Measurements from ENCODE around the gene WDR6. TPM values are rescaled to one million over a fixed set of nuclear protein-coding genes. Genes with fewer than 3 reads are reported as not detected.

Gene WDR6
- polyA plus RNA-seq, 4 donors: 180 to 201 (median 191) TPM

DNA sequence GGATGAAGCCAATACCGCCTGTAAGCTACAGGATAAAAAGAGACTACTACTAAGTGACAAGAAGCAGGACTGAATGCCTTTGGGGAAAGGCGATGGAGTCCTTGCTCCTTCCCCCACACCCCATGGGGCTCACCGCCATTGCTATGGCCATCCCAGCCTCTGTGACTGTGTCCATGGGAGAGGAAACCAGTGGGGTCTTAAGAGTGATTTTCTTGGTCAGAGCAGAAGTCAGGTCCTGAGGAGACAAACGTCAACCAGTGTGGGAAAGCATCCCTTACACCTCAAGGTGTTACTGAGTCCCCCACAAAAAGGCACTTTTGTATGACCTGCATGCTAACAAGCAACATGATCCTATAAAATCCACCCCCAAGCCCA, 21.1 kb downstream of the WDR6 start:
- DNase-seq (ENCODE audit: low read depth in 4 of 4, low spot score in 3 of 4): no peak

DNA sequence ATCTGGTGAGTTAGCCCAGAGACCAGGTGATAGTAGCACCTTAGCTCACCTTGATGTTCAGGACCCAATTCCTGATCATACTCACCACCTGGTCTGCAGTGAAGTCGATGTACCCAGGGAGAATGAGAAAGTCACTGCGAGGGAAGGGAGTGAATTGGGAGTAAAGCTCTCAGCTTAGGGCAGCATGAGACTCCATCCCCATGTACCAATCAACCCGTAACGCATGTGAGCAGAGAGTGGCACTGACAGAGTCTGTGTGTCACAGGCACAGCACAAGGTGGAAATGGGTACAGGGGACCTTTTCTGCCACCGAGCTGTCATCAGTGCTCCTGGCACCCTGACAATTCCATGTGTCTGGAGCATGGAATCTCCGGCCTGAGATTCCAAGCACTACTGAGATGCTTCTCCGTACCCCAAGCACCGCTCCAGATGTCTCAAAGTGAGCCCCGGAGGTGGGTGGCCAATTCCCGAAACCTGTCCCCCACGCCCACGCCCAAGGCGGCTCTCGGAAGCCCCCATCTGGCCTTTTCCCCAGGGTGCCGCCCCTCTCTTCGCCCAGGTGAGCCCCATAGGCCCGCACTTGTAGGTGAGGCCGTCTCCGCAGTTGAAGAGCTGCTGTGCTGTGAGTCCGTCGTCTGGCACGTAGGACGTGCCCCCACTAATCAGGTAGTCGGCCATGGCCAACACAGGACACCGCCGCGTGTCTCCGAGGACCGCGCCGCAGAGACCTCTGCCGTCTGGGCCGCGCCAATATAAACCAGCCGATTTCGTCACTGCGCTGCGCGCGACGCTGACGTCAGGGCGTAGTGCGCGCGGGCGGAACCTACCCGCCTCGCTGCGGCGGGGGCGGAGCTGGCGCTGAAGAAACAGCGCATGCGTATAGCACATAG, 21.7 kb downstream of the WDR6 start, which contains the start of gene IMPDH2:
Gene IMPDH2, minus strand, starts transcription at position 726 of the 890 bp plus-strand sequence. Its CDS starts 48 bp downstream, at position 678.
- DNase-seq (ENCODE audit: low read depth in 4 of 4, low spot score in 3 of 4): peak; percentile 87 to 97 (median 88)

DNA sequence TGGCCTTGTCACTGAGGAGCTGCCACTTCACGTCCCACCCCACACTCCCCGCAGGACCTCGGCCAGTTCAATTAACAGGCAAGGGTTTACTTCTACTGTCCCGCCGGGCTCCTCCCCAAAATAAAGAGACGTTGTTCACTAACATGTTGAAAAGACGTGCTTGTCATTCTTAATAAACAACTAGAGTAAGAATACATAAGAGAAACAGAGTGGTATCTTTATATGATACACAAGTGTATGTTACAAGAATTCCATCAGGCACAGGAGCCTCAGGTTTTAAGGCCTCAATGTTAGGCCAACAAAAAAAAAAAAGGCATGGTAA, 22.3 kb downstream of the WDR6 start:
- DNase-seq (ENCODE audit: low read depth in 4 of 4, low spot score in 3 of 4): no peak

DNA sequence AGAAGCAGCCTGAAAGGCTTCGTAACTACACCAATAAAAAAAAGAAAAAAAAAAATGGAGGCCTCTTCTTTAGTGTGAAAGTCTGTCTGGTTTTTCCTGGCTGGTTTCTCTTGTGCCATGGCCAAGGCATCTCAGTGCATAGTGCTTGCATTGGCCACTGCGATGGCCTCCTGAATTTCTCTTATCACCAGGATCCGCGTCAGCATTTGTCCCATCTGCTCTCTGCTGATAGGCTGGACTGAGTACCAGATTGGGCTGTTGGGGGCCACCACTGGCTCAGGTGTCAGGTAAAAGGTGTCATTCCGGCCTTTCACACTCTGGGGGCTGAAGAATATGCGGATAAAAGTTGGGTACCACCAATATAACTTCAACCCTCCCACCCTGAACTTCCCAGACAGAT, 23.1 kb downstream of the WDR6 start:
- DNase-seq (ENCODE audit: low read depth in 4 of 4, low spot score in 3 of 4): no peak

DNA sequence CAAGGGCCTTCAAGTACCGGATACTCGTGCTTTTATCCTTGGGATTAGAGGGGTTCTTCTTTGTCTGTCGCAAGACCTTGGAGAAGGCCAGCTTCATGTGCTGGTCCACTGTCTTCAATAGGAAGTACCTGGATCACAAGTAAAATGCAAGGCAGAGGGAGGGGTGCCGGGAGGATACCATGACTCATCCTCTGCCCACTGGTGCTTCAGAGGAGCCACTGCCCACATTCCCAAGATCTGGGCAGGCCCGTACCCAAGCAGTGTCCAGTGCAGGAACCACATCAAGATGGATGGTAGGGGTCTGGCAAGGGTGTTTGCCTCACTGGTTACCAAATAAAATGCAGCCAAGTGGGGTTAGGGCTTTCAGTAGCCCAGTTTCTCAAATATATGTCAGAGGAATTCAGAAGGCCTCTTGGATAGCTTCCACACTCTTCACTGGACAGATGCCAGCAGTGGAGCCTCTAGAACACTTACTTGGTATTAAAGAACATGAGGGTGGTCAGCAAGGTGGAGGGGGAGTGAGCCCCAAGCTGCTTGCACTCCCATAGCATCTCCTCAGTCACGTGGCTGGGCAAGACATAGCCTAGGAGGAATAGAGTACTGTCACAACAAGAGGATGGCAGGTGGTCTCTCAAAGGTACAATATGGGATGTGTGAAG, 25.6 kb downstream of the WDR6 start:
- no peak for DNase-seq (ENCODE audit: low read depth in 4 of 4, low spot score in 3 of 4)

DNA sequence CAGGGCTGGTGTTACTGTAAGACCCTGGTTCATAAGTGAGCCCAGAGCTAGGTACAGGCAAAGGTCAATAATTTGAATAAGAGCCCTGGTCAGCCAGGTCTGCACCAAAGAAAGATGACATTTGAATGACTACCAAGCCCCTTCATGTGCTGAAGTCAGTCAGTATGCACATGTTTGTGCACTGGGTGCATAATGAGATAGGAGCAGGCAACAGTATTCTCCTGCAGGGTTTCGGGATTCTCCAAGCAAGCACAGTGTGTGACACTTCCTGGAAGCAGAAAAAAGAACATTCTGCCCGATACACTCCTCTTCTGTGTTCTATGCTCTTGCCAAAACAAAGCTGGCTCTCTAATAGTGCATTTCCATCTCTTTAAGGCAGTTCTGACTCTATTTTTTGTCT, 27.5 kb downstream of the WDR6 start:
- no peak for DNase-seq (ENCODE audit: low read depth in 4 of 4, low spot score in 3 of 4)

DNA sequence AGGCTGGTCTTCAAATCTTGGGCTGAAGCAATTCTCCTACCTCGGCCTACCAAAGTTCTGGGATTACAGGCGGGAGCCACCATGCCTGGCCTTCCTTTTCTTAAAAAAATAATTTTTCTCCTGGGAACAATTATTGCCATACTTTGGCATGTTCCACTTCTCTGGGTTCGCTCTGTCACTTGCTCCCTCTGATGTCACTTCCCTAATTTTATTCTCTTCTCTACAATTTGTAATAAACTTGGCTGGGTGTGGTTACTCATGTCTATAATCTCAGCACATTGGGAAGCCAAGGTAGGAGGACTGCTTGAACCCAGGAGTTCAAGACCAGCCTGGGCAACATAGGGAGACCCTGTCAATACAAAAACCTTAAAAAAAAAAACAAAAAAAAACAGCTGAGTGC, 28.1 kb downstream of the WDR6 start:
- DNase-seq (ENCODE audit: low read depth in 4 of 4, low spot score in 3 of 4): no peak

DNA sequence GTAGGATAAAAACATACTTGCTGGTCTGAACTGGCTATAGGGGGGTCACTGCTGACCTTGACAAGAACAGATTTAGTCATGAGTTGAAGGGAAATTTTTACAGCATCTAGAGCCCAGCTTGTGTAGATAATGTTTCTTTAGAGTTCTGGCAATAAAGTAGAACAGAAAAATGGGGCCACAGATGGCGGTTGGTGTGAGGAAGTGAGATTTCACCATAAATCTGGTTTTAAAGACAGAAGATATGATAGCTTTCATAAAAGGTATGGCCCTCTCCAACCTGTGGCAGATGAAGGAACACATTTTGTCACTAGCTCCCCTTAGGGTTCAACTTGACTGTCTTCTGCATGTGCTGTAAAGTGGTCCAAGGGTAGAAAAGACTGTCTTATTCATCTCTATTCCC, 46.4 kb downstream of the WDR6 start:
- no peak for DNase-seq (ENCODE audit: low read depth in 4 of 4, low spot score in 3 of 4)

DNA sequence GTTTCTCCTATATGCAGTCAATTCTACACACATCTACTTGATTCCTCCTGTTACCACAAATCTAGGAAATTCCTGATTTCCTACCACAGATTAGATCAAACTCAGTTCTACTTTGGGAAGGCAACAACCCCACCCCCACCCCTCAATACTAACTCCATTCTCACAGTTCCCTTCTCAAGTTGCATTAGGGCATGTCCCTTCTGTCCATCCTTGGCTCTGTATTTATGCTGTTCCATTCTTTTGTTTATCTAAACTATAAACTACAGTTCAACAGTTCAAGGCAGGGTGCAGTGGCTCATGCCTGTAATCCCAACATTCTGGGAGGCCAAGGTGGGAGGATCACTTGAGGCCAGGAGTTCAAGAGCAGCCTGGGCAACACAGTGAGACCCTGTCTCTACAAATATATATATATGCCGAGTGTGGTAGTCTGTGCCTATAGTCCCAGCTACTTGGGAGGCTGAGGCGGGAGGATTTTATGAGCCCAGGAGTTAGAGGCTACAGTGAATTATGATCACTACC, 47.2 kb downstream of the WDR6 start:
- no peak for DNase-seq (ENCODE audit: low read depth in 4 of 4, low spot score in 3 of 4)

DNA sequence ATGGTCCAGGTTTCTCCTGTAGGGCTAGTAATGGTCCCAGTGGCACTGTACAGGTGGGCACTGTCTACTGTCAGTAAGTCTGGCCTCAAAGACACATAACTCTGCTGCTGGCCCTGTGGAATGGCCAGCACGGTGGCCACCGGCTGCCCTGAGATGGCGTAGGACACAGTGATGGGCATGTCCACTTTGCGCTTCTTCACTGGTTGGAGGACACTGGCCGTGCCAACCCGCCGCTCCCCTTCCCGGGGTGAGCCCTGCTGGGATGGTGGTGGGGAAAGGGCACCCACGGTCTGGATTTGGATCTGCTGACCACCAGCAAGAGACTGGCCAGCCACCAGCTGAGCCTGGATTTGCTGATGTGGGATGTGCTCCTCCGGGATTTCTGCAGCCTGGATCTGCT, 50.1 kb downstream of the WDR6 start:
- no peak for DNase-seq (ENCODE audit: low read depth in 4 of 4, low spot score in 3 of 4)

DNA sequence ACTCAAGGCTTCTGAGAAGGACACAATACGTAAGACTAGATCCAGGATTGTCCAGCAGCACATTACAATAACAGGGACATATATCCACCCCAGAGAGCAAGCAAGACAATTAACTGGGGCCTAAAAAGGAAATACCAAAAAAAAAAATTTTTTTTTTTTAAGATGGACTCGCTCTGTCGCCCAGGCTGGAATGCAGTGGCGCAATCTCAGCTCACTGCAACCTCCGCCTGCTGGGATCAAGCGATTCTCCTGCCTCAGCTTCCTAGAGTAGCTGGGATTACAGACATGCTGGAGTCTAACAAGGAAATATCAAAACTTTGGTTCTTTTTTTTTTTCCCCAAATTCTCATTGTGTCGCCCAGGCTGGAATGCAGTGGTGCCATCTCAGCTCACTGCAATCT, 50.8 kb downstream of the WDR6 start:
- DNase-seq (ENCODE audit: low read depth in 4 of 4, low spot score in 3 of 4): no peak

Other genes with a start within 250 kb of the WDR6 start
- gene PRKAR2A, start 159.5 kb upstream of the WDR6 start, polyA plus RNA-seq (ENCODE audit: insufficient read length in 4 of 4): 10 to 100 TPM; 38.5 to 46.2 (median 43.8) TPM
- gene SLC25A20, start 108.5 kb upstream of the WDR6 start, polyA plus RNA-seq (ENCODE audit: insufficient read length in 4 of 4): 10 to 100 TPM; 17.9 to 20.6 (median 19.1) TPM
- gene ARIH2, start 88.5 kb upstream of the WDR6 start, polyA plus RNA-seq (ENCODE audit: insufficient read length in 4 of 4): 10 to 100 TPM; 61.8 to 78.2 (median 68.3) TPM
- gene P4HTM, start 17.1 kb upstream of the WDR6 start, polyA plus RNA-seq (ENCODE audit: insufficient read length in 4 of 4): 10 to 100 TPM; 38.2 to 56.2 (median 41.4) TPM
- gene DALRD3, start 11.2 kb downstream of the WDR6 start, polyA plus RNA-seq (ENCODE audit: insufficient read length in 4 of 4): 10 to 100 TPM; 68.5 to 79.5 (median 71.9) TPM
- gene NDUFAF3, start 14.7 kb downstream of the WDR6 start, polyA plus RNA-seq (ENCODE audit: insufficient read length in 4 of 4): 10 to 100 TPM; 65.7 to 82.2 (median 71.2) TPM
- 100 to 1,000 TPM; 206 to 230 (median 208) TPM for gene IMPDH2, start 22.0 kb downstream of the WDR6 start, polyA plus RNA-seq (ENCODE audit: insufficient read length in 4 of 4)
- 10 to 100 TPM; 76.8 to 90.3 (median 89.5) TPM for gene QRICH1, start 86.7 kb downstream of the WDR6 start, polyA plus RNA-seq (ENCODE audit: insufficient read length in 4 of 4)
- 100 to 1,000 TPM; 275 to 317 (median 282) TPM for gene QARS1, start 97.4 kb downstream of the WDR6 start, polyA plus RNA-seq (ENCODE audit: insufficient read length in 4 of 4)
- 10 to 100 TPM; 50.2 to 63.5 (median 57.6) TPM for gene USP19, start 113.4 kb downstream of the WDR6 start, polyA plus RNA-seq (ENCODE audit: insufficient read length in 4 of 4)
- gene LAMB2, start 125.7 kb downstream of the WDR6 start, polyA plus RNA-seq (ENCODE audit: insufficient read length in 4 of 4): 100 to 1,000 TPM; 359 to 408 (median 390) TPM
- 10 to 100 TPM; 23.3 to 28.8 (median 27.0) TPM for gene CCDC71, start 158.9 kb downstream of the WDR6 start, polyA plus RNA-seq (ENCODE audit: insufficient read length in 4 of 4)
- gene KLHDC8B, start 164.2 kb downstream of the WDR6 start, polyA plus RNA-seq (ENCODE audit: insufficient read length in 4 of 4): 10 to 100 TPM; 41.8 to 46.1 (median 43.8) TPM

Data from right renal pelvis (tissue), 4 donors.